DOHH2 (cell line): Measurements from ENCODE around the gene XNDC1N.
"Not testable (repeated sequence)": the region's sequence is repeated elsewhere in the genome, so short reads cannot be mapped to it uniquely, and the experiment has no call there.

Source experiments
- H3F3A ChIP-seq: fragments of 200-600 bp; sonication (generic), shearing (Covaris generic); 2 replicates; pipeline ENCODE4 v1.6.0; 2016; ENCODE audit warnings: antibody characterized with exemption, mild to moderate bottlenecking; ENCODE audit not compliant: control insufficient read depth, insufficient read depth
- H3K27ac ChIP-seq: fragments of 200-600 bp; sonication (generic); 2 replicates; pipeline ENCODE4 v1.5.1; 2014; ENCODE audit warnings: low read depth, mild to moderate bottlenecking, low read length, moderate library complexity
- H3K27me3 ChIP-seq: fragments of 200-600 bp; sonication (generic); 2 replicates; pipeline ENCODE4 v1.6.1; 2014; ENCODE audit warnings: mild to moderate bottlenecking, low read length, mixed read lengths; ENCODE audit not compliant: control insufficient read depth
- H3K36me3 ChIP-seq: fragments of 200-600 bp; sonication (generic); 2 replicates; pipeline ENCODE4 v1.6.1; 2014; ENCODE audit warnings: mild to moderate bottlenecking, low read length, moderate library complexity, mixed read lengths; ENCODE audit not compliant: control insufficient read depth
- H3K4me1 ChIP-seq: fragments of 200-600 bp; sonication (generic); 2 replicates; pipeline ENCODE4 v1.6.1; 2014; ENCODE audit warnings: mild to moderate bottlenecking, low read length, mixed read lengths; ENCODE audit not compliant: control insufficient read depth
- H3K4me2 ChIP-seq: fragments of 200-600 bp; sonication (generic); 2 replicates; pipeline ENCODE4 v1.6.0; 2014; ENCODE audit warnings: mild to moderate bottlenecking, low read length, moderate library complexity
- H3K4me3 ChIP-seq: fragments of 200-600 bp; sonication (generic); 2 replicates; pipeline ENCODE4 v1.5.1; 2014; ENCODE audit warnings: mild to moderate bottlenecking, low read length, mixed read lengths
- H3K79me2 ChIP-seq: fragments of 200-600 bp; sonication (generic); 2 replicates; pipeline ENCODE4 v1.6.1; 2014; ENCODE audit warnings: mild to moderate bottlenecking, low read length, mixed read lengths; ENCODE audit not compliant: control insufficient read depth
- H3K9me2 ChIP-seq: fragments of 200-600 bp; sonication (generic); replicated peaks from 2 replicates; pipeline ENCODE4 v1.6.1; 2014; ENCODE audit warnings: mild to moderate bottlenecking, low read length, mixed read lengths; ENCODE audit not compliant: control insufficient read depth
- H3K9me3 ChIP-seq: fragments of 200-600 bp; sonication (generic); 2 replicates; pipeline ENCODE4 v1.6.1; 2014; ENCODE audit warnings: antibody characterized with exemption, low read length, mixed read lengths; ENCODE audit not compliant: control insufficient read depth, insufficient read depth
- H4K20me1 ChIP-seq: fragments of 200-600 bp; sonication (generic); 2 replicates; pipeline ENCODE4 v1.6.0; 2014; ENCODE audit warnings: low read depth, mild to moderate bottlenecking, antibody characterized with exemption, low read length, moderate library complexity; ENCODE audit not compliant: control insufficient read depth, insufficient read depth
- EZH2phosphoT487 ChIP-seq: fragments of 200-600 bp; sonication (generic); IDR thresholded peaks from 2 replicates; pipeline ENCODE4 v1.6.1; 2017; ENCODE audit warnings: borderline replicate concordance, mild to moderate bottlenecking, antibody characterized with exemption, low read length, moderate library complexity, mixed read lengths
- TF ChIP-seq, protein P1 (sequence below): fragments of 200-600 bp; sonication (generic); IDR thresholded peaks from one replicate; pipeline ENCODE4 v1.5.1; 2014; ENCODE audit warnings: antibody characterized with exemption, mild to moderate bottlenecking, low read depth, low read length; ENCODE audit not compliant: poor library complexity, severe bottlenecking

The XNDC1N gene

DNA sequence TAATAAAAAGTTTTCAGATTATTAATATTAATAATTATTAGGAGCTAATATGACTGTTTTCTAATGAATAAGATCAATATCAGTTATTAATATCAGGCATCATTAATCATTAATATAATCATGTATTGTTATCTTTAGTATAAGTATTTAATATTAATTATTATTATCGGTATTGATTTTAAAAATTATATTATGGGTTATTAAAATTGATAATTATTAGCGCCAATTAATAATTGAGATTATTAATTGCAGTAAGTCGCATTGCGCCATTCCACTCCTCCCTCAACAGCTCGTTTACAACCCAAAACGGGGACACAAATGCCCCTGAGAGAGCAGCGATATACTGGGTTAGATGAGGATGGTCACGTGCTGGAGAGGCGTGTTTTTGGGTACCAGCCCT is 20.2 kb downstream of the XNDC1N start:
- no peak overlapping the region for H3K4me2 ChIP-seq
- H3K4me3 ChIP-seq = no peak overlapping the region
- no peaks in the 10 kb centered on the region for H3K9me2 ChIP-seq
- no peaks in the 10 kb centered on the region for H3K27me3 ChIP-seq
- no peak overlapping the region for H3K27ac ChIP-seq
- no peaks in the 10 kb centered on the region for H3K4me1 ChIP-seq
- H3K79me2 ChIP-seq = no peaks in the 10 kb centered on the region
- H3K9me3 ChIP-seq = no peaks in the 10 kb centered on the region
- peaks cover 7% of the 10 kb centered on the region for H3K36me3 ChIP-seq
- no peaks in the 10 kb centered on the region for H3F3A ChIP-seq
- TF ChIP-seq EZH2phosphoT487 = no peak
- TF ChIP-seq, protein P1, sequence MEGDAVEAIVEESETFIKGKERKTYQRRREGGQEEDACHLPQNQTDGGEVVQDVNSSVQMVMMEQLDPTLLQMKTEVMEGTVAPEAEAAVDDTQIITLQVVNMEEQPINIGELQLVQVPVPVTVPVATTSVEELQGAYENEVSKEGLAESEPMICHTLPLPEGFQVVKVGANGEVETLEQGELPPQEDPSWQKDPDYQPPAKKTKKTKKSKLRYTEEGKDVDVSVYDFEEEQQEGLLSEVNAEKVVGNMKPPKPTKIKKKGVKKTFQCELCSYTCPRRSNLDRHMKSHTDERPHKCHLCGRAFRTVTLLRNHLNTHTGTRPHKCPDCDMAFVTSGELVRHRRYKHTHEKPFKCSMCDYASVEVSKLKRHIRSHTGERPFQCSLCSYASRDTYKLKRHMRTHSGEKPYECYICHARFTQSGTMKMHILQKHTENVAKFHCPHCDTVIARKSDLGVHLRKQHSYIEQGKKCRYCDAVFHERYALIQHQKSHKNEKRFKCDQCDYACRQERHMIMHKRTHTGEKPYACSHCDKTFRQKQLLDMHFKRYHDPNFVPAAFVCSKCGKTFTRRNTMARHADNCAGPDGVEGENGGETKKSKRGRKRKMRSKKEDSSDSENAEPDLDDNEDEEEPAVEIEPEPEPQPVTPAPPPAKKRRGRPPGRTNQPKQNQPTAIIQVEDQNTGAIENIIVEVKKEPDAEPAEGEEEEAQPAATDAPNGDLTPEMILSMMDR = no peak
- no peaks in the 10 kb centered on the region for H4K20me1 ChIP-seq

DNA sequence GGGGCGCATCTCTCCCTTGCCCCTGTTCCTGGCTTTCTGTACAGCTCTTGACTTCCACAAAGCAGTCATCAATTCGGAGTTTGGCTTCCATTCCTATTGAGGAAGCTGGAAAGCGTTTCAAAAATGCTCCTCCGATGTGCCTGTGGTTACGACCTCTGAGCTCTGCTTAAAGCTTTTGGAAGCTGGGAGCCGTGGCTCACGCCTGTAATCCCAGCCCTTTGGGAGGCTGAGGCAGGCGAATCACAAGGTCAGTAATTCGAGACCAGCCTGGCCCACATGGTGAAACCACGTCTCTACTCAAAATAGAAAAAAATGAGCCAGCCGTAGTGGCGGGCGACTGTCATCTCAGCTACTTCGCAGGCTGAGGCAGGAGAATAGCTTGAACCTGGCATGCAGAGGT is 27.3 kb downstream of the XNDC1N start:
- not testable (repeated sequence) for H3K4me2 ChIP-seq, H3K36me3 ChIP-seq, H3K4me3 ChIP-seq, H4K20me1 ChIP-seq, H3K9me2 ChIP-seq, H3F3A ChIP-seq, H3K27ac ChIP-seq, H3K27me3 ChIP-seq, H3K9me3 ChIP-seq, H3K4me1 ChIP-seq, H3K79me2 ChIP-seq

DNA sequence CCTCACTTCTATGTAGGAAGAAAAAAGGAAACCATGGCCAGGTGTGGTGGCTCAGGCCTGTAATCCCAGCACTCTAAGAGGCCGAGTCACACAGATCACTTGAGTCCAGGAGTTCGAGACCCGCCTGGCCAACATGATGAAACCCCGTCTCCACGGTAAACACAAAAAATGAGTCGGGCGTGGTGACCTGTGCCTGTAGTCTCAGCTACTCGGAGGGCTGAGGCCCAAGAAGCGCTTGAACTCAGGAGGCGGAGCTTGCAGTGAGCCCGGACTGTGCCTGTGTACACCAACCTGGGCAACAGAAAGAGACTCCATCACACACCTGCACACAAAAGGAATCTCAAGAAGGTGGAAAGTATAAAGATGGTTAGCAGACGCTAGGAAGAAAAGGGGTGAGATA is 32.4 kb downstream of the XNDC1N start:
- no peaks in the 10 kb centered on the region for H3K9me3 ChIP-seq
- no peaks in the 10 kb centered on the region for H4K20me1 ChIP-seq
- H3K9me2 ChIP-seq = no peaks in the 10 kb centered on the region
- H3K4me3 ChIP-seq = no peak overlapping the region
- no peaks in the 10 kb centered on the region for H3K4me1 ChIP-seq
- TF ChIP-seq EZH2phosphoT487 = no peak
- TF ChIP-seq, protein P1 = no peak
- H3K27me3 ChIP-seq = no peaks in the 10 kb centered on the region
- H3F3A ChIP-seq = no peaks in the 10 kb centered on the region
- H3K4me2 ChIP-seq = no peak overlapping the region
- H3K27ac ChIP-seq = no peak overlapping the region
- H3K36me3 ChIP-seq = no peaks in the 10 kb centered on the region
- no peaks in the 10 kb centered on the region for H3K79me2 ChIP-seq

DNA sequence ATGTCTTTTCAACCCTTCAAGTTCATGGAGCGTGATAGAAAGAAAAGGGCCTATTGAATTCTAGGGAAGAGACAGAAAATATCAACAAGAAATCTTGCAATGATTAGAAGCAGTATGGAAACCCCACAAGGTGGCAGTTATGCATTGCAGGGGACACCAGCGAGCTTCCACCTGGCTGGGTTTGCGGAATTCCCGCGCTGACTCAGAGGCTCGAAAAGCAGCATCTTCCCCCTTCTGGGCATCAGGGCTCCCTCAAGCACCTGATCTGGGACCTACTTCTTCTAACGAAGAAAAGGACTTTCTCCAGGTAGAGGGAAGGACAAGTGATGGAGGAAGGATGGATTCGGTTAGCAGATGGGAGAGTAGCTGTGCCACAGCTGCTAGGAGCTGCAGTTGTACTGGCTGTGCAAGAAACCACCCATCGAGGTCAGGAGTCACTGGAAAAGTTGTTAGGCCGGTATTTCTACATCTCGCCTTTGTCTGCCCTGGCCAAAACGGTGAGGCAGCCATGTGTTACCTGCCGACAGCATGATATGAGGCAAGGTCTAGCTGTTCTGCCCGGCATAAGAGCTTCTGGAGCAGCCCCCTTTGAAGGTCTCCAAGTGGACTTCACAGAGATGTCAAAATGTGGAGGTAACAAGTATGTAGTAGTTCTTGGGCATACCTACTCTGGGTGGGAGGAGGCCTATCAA is 39.1 kb downstream of the XNDC1N start:
- not testable (repeated sequence) for H3K4me1 ChIP-seq, H3F3A ChIP-seq, H4K20me1 ChIP-seq, H3K4me2 ChIP-seq, H3K79me2 ChIP-seq, H3K27ac ChIP-seq, H3K4me3 ChIP-seq, H3K27me3 ChIP-seq, H3K36me3 ChIP-seq, H3K9me3 ChIP-seq, H3K9me2 ChIP-seq

DNA sequence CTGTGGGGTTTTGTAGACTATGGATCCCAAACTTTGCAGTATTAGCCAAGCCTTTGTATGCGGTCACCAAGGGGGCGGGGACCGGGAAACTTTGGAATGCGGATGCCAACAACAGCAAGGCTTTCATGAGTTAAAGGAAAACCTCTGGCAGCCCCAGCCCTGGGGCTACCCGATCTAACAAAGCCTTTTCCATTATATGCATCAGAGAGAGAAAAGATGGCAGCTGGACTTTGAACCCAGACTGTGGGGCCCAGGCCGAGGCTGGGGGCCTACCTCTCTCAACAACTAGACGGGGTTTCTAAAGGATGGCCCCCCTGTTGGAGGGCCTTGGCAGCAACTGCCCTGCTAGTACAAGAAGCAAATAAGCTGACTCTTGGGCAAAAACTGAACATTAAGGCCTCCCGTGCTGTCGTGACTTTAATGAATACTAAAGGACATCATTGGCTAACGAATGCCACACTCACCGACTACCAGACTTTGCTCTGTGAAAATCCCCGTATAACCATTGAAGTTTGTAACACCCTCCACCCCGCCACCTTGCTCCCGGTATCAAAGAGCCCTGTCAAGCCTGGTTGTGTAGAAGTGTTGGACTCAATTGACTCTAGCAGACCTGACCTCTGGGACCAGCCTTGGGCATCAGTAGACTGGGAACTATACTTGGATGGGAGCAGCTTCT is 39.9 kb downstream of the XNDC1N start:
- H3K4me3 ChIP-seq, H3K9me3 ChIP-seq, H3K27ac ChIP-seq, H3K27me3 ChIP-seq, H3K4me1 ChIP-seq, H4K20me1 ChIP-seq, H3K36me3 ChIP-seq, H3F3A ChIP-seq, H3K9me2 ChIP-seq, H3K79me2 ChIP-seq, H3K4me2 ChIP-seq: not testable (repeated sequence)

DNA sequence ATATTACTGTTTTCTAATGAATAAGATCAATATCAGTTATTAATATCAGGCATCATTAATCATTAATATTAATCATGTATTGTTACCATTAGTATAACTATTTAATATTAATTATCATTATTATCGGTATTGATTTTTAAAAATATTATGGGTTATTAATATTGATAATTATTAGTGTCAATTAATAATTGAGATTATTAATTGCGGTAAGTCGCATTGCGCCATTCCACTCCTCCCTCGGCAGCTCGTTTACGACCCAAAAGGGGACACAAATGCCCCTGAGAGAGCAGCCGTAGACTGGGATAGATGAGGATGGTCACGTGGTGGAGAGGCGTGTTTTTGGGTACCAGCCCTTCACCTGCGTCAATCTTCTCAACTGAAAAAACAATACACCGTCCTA is 42.6 kb downstream of the XNDC1N start:
- not testable (repeated sequence) for H3K79me2 ChIP-seq, H3K4me3 ChIP-seq, H3K9me2 ChIP-seq, H3K27me3 ChIP-seq, H4K20me1 ChIP-seq, H3K27ac ChIP-seq, H3F3A ChIP-seq, H3K9me3 ChIP-seq, H3K4me1 ChIP-seq, H3K36me3 ChIP-seq, H3K4me2 ChIP-seq
